ENCODE measurements around the gene EXTL1.

GRCh38 chr1:25990702-25991395 is 30.7 kb upstream of the EXTL1 start:
- TF ChIP-seq CTCF (optimal IDR thresholded peaks at IDR 0.05 in 1 of 3, IDR thresholded peaks at IDR 0.05 in 1 of 3, conservative IDR thresholded peaks at IDR 0.05 in 1 of 3; ENCODE audit: extremely low read depth in 1 of 3, insufficient read depth in 2 of 3, low read length in 3 of 3), result no peak
- TF ChIP-seq EZH2 (IDR thresholded peaks at IDR 0.05; ENCODE audit: low read length), result no peak
